ENCODE data around the gene PGF. TPM values are rescaled to one million over a fixed set of nuclear protein-coding genes. Genes with fewer than 3 reads are reported as not detected.
A peak's percentile ranks its signal among the peaks of the same experiment; 100 is the strongest.

Gene PGF
- total and polyA plus RNA-seq, 2 experiments from 2014 or later = 25.0 to 31.0 TPM

DNA sequence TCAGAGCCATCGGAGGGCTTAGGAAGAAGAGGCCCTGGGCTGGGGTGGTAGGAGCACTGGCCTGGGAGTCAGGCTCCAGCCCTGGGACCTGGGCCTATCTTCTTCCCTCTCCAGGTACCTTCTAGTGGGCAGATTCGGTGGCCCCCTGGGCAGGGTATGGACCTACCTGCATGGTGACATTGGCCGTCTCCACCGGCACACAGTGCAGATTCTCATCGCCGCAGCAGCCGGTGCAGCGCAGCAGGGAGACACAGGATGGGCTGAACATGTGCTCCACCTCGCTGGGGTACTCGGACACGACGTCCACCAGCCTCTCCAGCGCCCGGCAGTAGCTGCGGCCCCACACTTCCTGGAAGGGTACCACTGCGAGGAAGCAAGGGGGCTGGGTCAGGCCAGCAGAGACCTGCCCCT, 6.2 kb downstream of the PGF start:
- Histone ChIP-seq H2AFZ (no peak overlapping the region), H3K4me2 (peak overlapping the region; percentile 39), H3K79me2 (peaks cover 22% of the 10 kb centered on the region), H3K9me2 (replicated peaks; ENCODE audit: insufficient read depth) (no peaks in the 10 kb centered on the region), H3K9me3 (ENCODE audit: low read depth) (no peaks in the 10 kb centered on the region), H4K20me1 (ENCODE audit: insufficient read depth, poor library complexity, severe bottlenecking) (no peaks in the 10 kb centered on the region), H3K36me3 (replicated peaks; ENCODE audit: insufficient read depth, low read depth) (no peaks in the 10 kb centered on the region), H3K27ac (no peak overlapping the region), H3K4me1 (ENCODE audit: insufficient read depth) (peaks cover 59% of the 10 kb centered on the region), H3K27me3 (no peaks in the 10 kb centered on the region), H3K4me3 (no peak overlapping the region)
- DNase-seq (ENCODE audit: low spot score) = no peak
- TF ChIP-seq EZH2phosphoT487 (IDR thresholded peaks at IDR 0.05; ENCODE audit: low read depth, severe bottlenecking, unreplicated experiment) (no peak), EZH2 (IDR thresholded peaks at IDR 0.05; ENCODE audit: borderline replicate concordance) (no peak)
- TF ChIP-seq, protein P1, sequence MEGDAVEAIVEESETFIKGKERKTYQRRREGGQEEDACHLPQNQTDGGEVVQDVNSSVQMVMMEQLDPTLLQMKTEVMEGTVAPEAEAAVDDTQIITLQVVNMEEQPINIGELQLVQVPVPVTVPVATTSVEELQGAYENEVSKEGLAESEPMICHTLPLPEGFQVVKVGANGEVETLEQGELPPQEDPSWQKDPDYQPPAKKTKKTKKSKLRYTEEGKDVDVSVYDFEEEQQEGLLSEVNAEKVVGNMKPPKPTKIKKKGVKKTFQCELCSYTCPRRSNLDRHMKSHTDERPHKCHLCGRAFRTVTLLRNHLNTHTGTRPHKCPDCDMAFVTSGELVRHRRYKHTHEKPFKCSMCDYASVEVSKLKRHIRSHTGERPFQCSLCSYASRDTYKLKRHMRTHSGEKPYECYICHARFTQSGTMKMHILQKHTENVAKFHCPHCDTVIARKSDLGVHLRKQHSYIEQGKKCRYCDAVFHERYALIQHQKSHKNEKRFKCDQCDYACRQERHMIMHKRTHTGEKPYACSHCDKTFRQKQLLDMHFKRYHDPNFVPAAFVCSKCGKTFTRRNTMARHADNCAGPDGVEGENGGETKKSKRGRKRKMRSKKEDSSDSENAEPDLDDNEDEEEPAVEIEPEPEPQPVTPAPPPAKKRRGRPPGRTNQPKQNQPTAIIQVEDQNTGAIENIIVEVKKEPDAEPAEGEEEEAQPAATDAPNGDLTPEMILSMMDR (IDR thresholded peaks at IDR 0.05; ENCODE audit: poor library complexity) = no peak
- WGBS (ENCODE audit: low lambda C conversion rate, missing lambda C conversion rate) = 95% methylated on average over 16 of the region's 16 CpGs

DNA sequence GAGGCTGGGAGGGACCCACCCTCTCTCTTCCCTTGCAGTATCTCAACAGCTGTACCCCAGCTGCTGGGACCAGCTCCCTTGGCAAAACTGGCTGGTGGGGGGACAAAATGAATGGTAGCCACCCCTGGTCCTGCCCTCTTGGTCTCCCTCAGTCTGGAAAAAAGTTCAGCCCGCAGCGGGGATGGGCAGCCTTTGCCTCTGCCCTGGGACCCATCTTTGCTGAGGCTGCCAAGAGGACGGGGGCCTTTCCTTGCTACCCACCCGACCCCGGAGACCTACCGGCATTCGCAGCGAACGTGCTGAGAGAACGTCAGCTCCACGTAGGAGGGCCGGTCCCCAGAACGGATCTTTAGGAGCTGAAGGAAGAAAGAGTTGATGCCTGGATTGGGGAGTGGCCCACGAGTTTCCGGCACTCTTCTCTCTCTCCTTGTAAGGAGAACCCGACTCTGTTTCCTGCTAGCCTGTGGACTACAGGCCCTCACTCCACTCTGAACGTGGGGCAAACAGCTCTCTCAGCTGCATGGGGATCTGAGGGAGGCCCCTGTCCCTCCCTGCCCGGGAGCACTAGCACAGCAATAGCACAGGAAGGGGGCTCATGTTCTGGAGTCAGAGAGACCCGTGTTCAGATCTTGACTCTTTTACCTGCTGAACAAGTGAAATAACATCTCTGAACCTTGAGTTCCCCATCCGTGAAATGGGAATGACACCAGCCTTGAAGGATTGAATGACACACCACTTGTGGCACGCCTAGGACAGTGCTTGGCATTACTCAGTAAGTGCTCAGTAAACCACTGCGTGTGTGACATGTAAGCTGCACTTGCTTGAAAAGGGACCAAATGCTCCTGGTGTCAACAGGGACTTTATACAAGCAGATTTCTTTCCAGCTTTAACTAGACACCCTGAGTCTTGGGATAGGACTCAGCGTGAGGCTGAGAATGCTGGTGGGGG, 6.9 kb downstream of the PGF start:
- Histone ChIP-seq H3K79me2 (peaks cover 15% of the 10 kb centered on the region), H3K9me3 (ENCODE audit: low read depth) (no peaks in the 10 kb centered on the region), H3K4me2 (no peak overlapping the region), H3K9me2 (replicated peaks; ENCODE audit: insufficient read depth) (no peaks in the 10 kb centered on the region), H3K4me3 (no peak overlapping the region), H2AFZ (no peak overlapping the region), H3K4me1 (ENCODE audit: insufficient read depth) (peaks cover 52% of the 10 kb centered on the region), H3K27me3 (no peaks in the 10 kb centered on the region), H3K36me3 (replicated peaks; ENCODE audit: insufficient read depth, low read depth) (no peaks in the 10 kb centered on the region), H4K20me1 (ENCODE audit: insufficient read depth, poor library complexity, severe bottlenecking) (no peaks in the 10 kb centered on the region), H3K27ac (no peak overlapping the region)
- TF ChIP-seq EZH2 (IDR thresholded peaks at IDR 0.05; ENCODE audit: borderline replicate concordance) (no peak), EZH2phosphoT487 (IDR thresholded peaks at IDR 0.05; ENCODE audit: low read depth, severe bottlenecking, unreplicated experiment) (no peak)
- TF ChIP-seq, protein P1 (IDR thresholded peaks at IDR 0.05; ENCODE audit: poor library complexity) = no peak
- no peak for DNase-seq (ENCODE audit: low spot score)
- WGBS (ENCODE audit: low lambda C conversion rate, missing lambda C conversion rate) = 88% methylated on average over 23 of the region's 23 CpGs

DNA sequence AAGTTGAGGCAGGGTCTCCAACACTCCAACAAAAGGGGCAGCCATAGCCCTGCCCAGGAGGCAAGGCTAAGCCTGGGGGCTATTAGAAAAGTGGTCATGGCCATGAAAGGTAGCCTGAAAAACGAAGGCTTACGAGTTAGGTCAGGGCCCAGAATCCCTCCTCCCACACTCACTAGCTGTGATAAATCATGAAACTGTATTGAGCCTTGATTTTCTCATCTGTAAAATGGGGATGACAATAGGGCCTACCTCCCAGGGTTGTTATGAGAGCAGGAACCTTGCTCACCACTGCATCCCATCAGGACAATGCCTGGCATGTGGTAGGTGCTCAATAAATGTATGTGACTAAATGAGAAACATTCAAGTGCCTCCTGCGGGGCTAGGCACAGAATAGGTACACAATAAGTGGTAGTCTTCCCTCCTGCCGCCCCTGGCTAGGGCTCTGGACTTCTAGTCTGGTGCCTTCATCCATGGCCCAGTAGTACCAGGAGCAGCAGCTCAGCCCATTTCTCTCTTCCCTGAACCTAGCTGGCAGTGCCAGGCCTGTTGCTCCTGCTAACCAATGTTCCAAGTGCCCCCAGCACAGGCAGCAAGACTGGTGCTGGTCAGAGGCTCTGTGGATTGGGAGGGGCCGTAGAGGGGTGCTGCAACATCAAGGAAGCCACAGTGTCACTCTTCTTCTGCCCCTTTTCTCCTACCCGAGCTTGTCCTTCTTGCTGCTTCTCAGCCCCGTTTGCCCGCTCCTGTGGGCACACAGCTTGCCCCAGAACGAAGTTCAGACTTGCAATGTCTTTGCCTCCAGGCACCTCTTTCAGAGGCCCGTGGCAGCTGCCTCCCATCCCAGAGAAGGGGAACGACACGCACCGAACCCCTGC, 7.8 kb downstream of the PGF start:
- no peaks in the 10 kb centered on the region for H3K27me3 ChIP-seq
- no peak overlapping the region for H3K27ac ChIP-seq
- H3K4me2 ChIP-seq = no peak overlapping the region
- peaks cover 7% of the 10 kb centered on the region for H3K79me2 ChIP-seq
- DNase-seq (ENCODE audit: low spot score) = no peak
- no peak overlapping the region for H3K4me3 ChIP-seq
- no peaks in the 10 kb centered on the region for H3K9me2 ChIP-seq (replicated peaks; ENCODE audit: insufficient read depth)
- H2AFZ ChIP-seq = no peak overlapping the region
- 97% methylated on average over 13 of the region's 13 CpGs for WGBS (ENCODE audit: low lambda C conversion rate, missing lambda C conversion rate)
- peaks cover 43% of the 10 kb centered on the region for H3K4me1 ChIP-seq (ENCODE audit: insufficient read depth)
- no peaks in the 10 kb centered on the region for H3K36me3 ChIP-seq (replicated peaks; ENCODE audit: insufficient read depth, low read depth)
- no peaks in the 10 kb centered on the region for H3K9me3 ChIP-seq (ENCODE audit: low read depth)
- H4K20me1 ChIP-seq (ENCODE audit: insufficient read depth, poor library complexity, severe bottlenecking) = no peaks in the 10 kb centered on the region
- no peak for TF ChIP-seq EZH2phosphoT487 (IDR thresholded peaks at IDR 0.05; ENCODE audit: low read depth, severe bottlenecking, unreplicated experiment)
- TF ChIP-seq, protein P1 (IDR thresholded peaks at IDR 0.05; ENCODE audit: poor library complexity) = no peak
- TF ChIP-seq EZH2 (IDR thresholded peaks at IDR 0.05; ENCODE audit: borderline replicate concordance) = no peak

Measured in hepatocyte (in vitro differentiated cells).